GM10847 (cell line): ENCODE results near the gene KRTAP5-9.
"Not testable (repeated sequence)": the region's sequence is repeated elsewhere in the genome, so short reads cannot be mapped to it uniquely, and the experiment has no call there.

Experiments used
- POLR2A ChIP-seq: IDR thresholded peaks from 2 replicates; pipeline ENCODE4 v1.6.1; 2011; ENCODE audit not compliant: insufficient read length; ENCODE audit errors: extremely low read depth

The KRTAP5-9 gene

DNA sequence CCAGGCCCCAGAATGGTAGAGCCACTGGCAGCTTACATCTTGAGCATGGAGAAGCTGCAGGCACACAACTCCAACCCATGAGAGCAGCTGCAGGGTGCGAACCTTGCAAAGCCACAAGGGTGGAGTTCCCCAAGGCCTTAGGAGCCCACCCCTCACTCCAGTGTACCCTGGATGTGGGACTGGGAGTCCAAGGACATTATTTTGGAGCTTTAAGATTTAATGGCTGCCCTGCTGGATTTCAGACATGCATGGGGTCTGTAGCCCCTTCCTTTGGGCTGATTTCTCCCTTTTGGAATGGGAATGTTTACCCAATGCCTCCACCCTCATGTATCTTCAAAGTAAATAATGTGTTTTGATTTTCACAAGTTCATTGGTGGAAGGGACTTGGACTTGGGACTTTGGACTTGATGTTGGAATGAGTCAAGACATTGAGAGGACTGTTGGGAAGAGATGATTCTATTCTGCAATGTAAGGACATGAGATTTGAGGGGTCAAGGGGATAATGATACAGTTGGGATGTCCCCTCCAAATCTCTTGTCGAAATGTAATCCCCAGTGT is 22.2 kb upstream of the KRTAP5-9 start:
- TF ChIP-seq POLR2A: no peak

- TF ChIP-seq POLR2A: not testable (repeated sequence)
Measured at GRCh38 chr11:71526796-71527575, 21.2 kb upstream of the KRTAP5-9 start, which contains the start of gene KRTAP5-7. TSS of gene KRTAP5-7 (plus strand) at chr11:71527267. CDS start at chr11:71527301, 34 bp downstream.

- TF ChIP-seq POLR2A: no peak
Measured at GRCh38 chr11:71527576-71528210, 20.5 kb upstream of the KRTAP5-9 start.

DNA sequence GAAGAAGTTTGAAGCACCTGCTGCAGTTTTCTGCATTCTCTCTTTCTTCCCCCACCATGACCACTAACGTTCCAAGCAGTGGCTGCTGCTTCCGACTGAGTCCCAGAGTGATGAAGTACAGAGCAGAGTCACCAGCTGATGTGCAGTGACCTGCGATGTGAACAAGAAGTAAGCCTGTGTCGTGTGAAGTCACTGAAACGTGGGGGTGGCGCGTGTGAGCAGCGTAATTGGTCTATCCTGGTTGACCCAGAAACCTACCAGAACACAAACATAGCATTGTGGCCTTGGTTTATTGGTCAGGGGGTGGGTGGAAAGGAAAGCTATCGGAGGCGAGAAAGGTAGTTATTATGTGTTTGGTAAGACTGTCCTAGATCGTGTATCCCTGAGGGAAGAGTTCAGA is 17.6 kb upstream of the KRTAP5-9 start:
- no peak for TF ChIP-seq POLR2A

DNA sequence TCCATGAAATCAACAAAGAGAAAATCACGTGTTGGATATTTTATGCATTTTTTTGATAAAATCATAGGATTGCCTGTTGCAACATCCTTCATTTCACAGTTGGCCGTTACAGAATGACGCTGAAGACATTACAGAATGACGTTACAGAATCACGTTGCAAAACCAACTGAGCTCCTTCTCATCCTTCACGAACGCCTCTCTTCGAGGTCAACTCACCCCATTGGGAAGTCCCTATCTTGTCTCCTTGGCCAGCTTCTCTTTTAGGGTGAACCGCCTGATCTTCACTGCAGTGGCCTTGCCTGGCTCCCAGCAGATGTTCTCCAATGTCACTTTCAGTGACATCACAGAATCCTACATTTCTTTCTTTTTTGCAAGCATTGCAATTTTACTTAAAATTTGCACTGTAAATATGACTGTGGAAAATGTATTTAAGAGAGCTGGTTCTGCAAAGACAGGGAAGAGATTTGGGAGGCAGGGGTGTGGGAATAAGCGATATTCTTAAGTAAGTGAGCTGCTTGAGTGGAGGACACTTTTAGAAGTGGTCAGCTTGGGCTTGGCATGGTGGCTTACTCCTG is 16.1 kb upstream of the KRTAP5-9 start:
- no peak for TF ChIP-seq POLR2A

DNA sequence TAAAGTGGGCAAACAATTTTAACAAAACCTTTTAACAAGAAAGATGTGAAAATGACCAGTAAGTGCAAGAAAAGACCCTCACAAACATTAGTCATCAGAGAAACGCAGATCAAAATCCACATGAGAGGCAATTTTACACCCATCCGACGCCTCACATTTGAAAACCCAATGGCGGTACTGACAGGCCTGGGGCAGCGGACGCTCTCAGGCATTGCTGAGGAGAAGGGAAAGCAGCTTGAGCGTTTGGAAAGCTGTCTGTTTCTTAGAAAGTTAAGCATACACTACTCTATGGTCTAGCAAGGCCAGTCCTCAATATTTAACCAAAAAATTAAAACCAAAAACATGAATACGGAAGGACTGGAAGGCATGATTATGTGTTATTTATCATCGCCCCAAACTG is 12.4 kb upstream of the KRTAP5-9 start:
- no peak for TF ChIP-seq POLR2A

DNA sequence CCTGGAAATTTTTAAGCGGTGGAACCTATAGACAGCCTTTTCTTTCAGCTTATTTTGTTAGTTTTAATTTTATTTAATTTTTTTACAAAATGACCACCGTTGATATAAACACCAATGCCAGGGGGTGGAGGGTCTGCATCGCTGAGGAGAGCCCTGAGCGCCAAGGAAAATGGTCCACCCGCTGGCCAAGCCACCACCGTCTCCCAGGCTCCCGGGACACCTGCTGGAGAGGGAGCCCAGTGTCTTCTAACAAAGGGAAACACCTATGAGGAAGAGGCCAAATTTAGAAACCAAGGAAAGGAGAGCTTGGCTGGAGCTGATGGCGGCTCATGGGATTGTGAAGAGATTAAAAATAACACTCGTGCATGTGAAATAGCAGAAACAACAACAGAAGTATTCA is 10.7 kb upstream of the KRTAP5-9 start:
- TF ChIP-seq POLR2A: no peak

DNA sequence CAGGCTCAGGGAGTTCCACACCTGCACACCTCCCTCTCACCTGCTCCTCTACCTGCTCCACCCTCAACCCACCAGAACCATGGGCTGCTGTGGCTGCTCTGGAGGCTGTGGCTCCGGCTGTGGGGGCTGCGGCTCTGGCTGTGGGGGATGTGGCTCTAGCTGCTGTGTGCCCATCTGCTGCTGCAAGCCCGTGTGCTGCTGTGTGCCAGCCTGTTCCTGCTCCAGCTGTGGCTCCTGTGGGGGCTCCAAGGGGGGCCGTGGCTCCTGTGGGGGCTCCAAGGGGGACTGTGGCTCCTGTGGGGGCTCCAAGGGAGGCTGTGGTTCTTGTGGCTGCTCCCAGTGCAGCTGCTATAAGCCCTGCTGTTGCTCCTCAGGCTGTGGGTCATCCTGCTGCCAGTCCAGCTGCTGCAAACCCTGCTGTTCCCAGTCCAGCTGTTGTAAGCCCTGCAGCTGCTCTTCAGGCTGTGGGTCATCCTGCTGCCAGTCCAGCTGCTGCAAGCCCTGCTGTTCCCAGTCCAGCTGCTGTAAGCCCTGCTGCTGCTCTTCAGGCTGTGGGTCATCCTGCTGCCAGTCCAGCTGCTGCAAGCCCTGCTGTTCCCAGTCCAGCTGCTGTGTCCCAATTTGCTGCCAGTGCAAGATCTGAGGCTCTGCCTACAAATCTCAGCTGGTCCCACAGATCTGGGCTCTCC is 10.1 kb upstream of the KRTAP5-9 start, which contains the start of gene KRTAP5-8:
TSS of gene KRTAP5-8 (plus strand) at position 49 of the 689 bp plus-strand sequence. CDS start at position 80, 31 bp downstream.
- TF ChIP-seq POLR2A: not testable (repeated sequence)

GRCh38 chr11:71538666-71538990 is 9.6 kb upstream of the KRTAP5-9 start:
- TF ChIP-seq POLR2A: no peak

- TF ChIP-seq POLR2A: no peak
Measured at GRCh38 chr11:71539017-71539416, 9.2 kb upstream of the KRTAP5-9 start.

- TF ChIP-seq POLR2A: no peak
Measured at GRCh38 chr11:71542382-71542781, 5.8 kb upstream of the KRTAP5-9 start.

GRCh38 chr11:71542879-71543777 is 5.1 kb upstream of the KRTAP5-9 start:
- TF ChIP-seq POLR2A: no peak

- no peak for TF ChIP-seq POLR2A
Measured at GRCh38 chr11:71543866-71544265, 4.4 kb upstream of the KRTAP5-9 start.

GRCh38 chr11:71544525-71545214 is 3.5 kb upstream of the KRTAP5-9 start:
- no peak for TF ChIP-seq POLR2A

GRCh38 chr11:71545405-71545966 is 2.7 kb upstream of the KRTAP5-9 start:
- no peak for TF ChIP-seq POLR2A
